GM19397 (cell line): ENCODE data around the gene SPEM2.

ENCODE experiments used
- ATAC-seq: cut with Tn5 transposase; IDR thresholded peaks from one replicate; pipeline ENCODE4 v1.9.1; 2021; ENCODE audit warnings: mild to moderate bottlenecking, moderate library complexity; ENCODE audit not compliant: unreplicated experiment

The SPEM2 gene

GRCh38 chr17:7425316-7425715, at the start of gene SPEM2:
SPEM2 (plus strand) TSS chr17:7425616; CDS start chr17:7425689, 73 bp downstream.
- ATAC-seq = no peak

GRCh38 chr17:7379134-7379533, 46.3 kb upstream of the SPEM2 start:
- no peak for ATAC-seq

DNA sequence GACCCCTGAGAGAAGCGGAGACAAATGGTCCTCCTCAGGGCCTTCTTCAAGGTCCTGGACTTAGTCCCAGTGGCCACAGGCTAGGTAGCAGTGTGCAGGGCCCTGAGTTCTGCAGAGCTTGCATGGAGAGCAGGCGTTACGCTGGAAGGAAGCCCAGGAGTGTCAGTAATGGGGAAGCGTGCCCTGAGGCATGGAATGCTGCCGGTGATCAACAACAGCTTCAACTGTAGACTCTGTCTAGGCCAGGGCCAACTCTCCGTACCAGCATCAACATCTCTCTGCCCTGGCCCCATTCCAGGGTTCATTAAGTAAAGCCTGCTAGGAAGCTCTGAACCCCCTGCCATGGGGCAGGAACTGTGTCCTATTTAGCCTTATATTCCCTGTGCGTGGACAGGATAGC, 45.1 kb upstream of the SPEM2 start:
- no peak for ATAC-seq

DNA sequence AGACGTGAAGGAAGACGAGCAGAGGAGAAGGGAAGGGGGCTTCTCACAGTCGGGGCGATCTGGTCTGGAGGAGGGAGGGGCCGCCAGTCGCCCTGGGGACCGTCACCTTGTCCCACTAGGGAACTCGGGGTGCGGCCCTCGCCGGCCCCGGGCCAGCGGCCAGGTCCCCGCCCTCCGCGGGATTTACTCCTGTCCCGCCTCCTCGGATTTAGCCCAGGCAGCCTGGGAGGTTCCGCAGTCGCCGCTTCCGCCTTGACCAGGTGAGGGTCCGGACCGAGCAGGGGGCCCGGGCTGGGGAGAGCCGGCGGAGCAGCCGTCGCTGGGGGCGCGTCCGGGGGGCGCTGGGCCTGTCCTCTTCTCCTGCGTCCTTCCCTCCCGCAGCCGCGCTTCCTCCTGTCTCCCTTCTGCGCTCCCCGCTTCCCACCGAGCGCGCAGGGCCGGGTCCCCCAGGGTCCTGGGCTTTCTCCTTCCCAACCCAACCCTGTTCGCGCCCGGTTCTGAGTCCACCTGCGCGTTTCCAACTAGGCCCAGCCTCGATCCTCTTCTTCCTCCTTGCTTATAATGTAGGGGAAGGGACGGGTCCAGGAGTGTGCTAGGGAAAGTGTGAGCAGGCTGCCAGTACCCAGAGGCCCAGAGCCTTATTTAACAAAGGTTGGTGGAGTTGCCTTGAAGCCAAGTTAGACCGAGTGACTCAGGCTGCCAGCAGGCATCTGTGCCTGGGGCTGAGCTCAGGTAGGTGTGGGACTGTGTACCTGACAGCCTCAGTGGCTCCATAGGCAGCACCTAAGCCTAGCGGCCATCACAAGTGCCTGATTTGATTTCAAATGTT, 44.3 kb upstream of the SPEM2 start, which contains the start of gene TNK1:
Gene TNK1 (plus strand): TSS at position 235 of the 829 bp plus-strand sequence. CDS start 1,838 bp downstream, outside the sequence.
- ATAC-seq = no peak

DNA sequence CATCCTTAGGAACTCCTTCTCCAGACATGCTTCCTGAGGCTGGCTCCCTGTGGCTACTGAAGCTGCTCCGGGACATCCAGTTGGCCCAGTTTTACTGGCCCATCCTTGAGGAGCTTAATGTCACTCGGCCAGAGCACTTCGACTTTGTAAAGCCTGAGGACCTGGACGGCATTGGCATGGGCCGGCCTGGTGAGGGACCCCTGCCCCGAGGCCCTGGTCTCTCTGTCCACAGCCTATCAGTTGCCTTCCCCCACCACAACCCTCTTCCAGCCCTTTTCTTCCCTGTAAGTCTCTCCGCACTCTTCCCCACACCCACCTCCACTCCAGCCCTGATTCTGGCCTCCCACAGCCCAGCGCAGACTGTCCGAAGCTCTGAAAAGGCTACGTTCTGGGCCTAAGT, 42.5 kb upstream of the SPEM2 start:
- ATAC-seq = no peak

DNA sequence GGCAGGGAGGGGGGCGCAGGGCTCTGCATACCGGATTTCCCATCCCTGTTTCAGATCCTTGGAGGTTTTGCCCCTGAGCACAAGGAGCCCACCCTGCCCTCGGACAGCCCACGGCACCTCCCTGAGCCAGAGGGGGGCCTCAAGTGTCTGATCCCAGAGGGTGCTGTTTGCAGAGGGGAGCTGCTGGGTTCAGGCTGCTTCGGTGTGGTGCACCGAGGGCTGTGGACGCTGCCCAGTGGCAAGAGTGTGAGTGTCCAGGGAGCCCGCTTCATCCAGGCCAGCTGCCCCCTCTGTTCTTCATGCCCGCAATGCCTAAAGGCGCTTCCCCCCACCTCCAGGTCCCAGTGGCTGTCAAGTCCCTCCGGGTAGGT, 42.1 kb upstream of the SPEM2 start:
- no peak for ATAC-seq

DNA sequence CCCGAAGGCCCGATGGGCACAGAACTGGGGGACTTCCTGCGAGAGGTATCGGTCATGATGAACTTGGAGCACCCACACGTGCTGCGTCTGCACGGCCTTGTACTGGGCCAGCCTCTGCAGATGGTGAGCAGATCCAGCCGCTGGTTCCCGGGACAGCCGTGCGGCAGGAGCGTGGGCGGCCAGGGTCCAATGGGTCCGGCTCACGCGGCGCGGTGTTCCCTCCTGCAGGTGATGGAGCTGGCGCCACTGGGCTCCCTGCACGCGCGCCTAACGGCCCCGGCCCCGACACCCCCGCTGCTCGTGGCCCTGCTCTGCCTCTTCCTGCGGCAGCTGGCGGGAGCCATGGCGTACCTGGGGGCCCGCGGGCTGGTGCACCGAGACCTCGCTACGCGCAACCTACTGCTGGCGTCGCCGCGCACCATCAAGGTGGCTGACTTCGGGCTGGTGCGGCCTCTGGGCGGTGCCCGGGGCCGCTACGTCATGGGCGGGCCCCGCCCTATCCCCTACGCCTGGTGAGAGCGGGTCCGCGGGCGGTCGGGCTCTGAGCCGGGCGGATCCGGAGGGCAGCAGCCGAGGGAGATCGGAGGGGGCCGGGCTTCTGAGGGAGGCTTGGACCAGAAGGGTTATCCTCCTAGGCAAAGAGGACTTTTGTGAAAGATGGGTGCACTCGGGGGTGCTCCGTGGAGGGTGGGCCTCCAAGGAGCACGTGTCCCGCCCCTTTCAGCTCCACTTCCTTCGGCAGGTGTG, 41.5 kb upstream of the SPEM2 start:
- peak; percentile 67 for ATAC-seq

- ATAC-seq = no peak
Observed at GRCh38 chr17:7384489-7385081, 40.8 kb upstream of the SPEM2 start.

- ATAC-seq = no peak
Observed at GRCh38 chr17:7388856-7389255, 36.6 kb upstream of the SPEM2 start.

- ATAC-seq = no peak
Observed at GRCh38 chr17:7389924-7390910, 35.2 kb upstream of the SPEM2 start.

DNA sequence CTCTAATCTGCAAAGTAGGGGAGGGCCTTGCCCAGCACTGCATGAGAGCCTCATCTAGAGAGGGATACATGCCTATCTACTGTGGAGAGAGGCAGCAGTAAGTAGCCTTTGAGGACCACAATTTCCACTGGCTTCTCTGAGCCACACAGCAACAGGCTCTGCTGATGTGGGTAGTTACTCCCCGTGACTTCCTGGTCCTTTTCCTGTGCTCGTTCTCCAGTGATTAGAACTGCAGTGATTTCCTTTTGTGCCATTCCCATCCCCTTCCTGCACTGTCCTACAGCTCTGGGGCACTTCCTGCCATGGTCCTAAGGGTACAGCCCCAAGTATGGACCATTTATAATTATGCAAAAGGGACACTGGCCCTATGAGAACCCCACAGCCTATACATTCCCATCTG, 34.1 kb upstream of the SPEM2 start:
- ATAC-seq = no peak

DNA sequence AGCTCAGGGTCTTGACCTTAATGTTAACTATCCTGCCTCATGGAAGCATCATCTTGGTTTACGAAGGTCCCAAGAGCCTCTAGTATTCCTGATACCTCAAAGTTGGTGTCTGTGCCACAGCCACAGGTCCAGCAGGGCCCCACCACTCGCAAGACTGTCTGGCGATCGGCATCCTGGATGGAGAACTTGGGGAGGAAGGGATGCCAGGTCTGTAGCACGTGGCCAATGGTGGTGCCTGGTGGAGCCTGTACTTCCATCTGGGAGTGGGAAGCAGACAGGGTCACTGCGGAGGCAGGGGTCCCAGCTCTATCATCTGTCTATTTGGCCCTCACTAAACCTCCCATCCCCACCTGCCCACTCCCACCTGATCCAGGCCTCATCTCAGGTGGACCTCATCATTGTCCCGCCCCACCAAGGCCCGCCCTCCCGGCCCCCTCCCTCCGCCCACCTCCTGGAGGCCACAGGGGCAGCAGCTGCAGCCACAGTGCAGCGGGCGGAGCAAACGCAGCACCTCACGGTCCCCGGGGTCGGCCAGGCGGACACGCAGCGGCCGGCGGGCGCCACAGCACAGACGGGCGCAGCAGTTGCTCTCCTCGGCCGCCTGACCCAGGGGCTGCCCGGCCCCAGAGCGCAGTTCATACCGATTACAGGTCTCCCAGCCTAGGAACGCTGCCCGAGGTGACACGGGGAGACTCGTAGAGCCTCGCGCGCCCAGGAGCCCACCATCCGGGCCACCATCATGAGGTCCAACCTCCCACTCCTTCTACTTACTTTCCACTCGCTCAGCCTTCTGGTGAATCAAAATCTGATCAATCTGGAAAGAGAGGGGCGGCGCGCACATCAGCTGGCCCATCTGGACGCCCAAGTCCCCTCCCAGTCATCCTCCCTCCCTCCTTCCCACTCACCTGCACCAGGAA, 32.5 kb upstream of the SPEM2 start:
- ATAC-seq = no peak

GRCh38 chr17:7393613-7394451, 31.6 kb upstream of the SPEM2 start:
- ATAC-seq = peak; percentile 25

DNA sequence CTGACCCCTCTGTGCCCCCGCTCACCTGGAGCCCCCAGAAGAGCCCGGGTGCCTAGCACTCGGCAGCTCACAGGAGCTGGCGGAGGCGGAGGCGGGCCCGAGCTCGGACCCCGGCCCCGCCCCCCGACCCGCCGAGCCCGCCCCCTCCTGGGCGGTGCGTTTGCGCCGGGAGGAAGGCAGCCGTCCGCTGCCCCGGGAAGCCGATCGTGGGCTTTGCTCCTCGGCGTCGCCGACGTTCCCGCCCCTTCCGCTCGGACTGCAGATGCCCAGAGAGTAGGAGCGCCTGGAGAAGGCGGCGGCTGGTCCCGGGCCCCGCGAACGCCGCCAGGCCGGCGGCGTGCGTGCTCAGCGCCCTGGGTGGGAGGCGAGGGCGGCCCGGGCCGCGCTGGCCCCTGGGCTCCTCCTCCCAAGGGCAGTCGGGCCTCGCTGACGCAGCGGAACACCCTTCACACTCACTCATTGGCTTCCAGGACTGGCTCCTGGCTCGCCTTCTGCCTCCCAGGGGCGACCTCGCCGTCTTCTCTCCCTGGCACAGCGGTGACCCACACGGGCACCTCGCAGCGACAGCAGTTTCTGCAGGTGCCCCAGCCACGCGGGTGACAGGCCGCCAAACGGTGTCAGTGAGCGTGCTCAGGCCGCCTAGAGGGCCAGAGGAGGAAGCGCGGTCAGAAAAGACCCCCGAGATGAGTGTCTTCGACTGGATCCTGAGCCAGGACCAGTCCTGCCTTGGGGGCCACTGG, 30.8 kb upstream of the SPEM2 start, which contains the start of gene PLSCR3:
Gene PLSCR3 (minus strand): TSS at position 74 of the 740 bp plus-strand sequence. CDS start 415 bp downstream, outside the sequence.
- ATAC-seq = peak; percentile 80

- ATAC-seq = no peak
Observed at GRCh38 chr17:7396147-7396546, 29.3 kb upstream of the SPEM2 start.

GRCh38 chr17:7398612-7399011, 26.8 kb upstream of the SPEM2 start:
- no peak for ATAC-seq

DNA sequence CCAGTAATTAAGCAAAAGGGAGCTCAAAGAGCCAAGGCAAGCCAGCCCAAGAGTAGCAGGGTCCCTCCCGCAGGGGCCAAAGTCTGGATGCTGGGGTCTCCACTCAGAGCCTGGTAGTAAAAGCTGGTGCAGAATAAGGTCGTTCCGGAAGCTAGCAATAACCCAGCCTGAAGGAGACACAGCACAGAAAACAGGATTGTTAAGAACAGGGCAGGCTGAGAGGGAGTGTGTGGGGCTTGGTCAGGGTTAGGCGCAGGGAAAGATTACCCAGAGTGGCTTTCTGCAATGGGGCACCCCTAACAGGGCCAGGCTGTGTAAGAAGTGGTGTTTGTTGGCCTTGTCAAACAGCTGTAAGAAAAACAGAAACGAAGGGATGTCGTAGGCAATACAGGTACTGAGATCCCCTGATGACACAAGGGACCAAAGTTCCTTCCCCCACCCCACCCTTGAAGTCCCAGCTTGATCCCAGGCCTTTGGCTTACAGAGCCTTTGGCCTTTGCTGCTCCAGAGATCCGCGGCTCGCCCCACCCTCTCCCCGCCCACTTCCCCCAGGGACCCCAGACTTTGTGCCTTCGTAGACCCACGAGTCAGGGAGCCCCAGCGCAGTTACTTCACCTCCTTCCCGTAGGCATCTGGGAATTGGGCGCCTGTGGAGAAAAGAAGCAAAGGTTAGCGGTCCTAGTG, 22.2 kb upstream of the SPEM2 start:
- ATAC-seq = no peak
